HG03354 (cell line): ENCODE data around the gene STPG2.

ENCODE experiments used
- ATAC-seq: cut with Tn5 transposase; IDR thresholded peaks from one replicate; pipeline ENCODE4 v1.9.1; 2021; ENCODE audit warnings: mild to moderate bottlenecking; ENCODE audit not compliant: unreplicated experiment, poor library complexity, severe bottlenecking

Gene STPG2

DNA sequence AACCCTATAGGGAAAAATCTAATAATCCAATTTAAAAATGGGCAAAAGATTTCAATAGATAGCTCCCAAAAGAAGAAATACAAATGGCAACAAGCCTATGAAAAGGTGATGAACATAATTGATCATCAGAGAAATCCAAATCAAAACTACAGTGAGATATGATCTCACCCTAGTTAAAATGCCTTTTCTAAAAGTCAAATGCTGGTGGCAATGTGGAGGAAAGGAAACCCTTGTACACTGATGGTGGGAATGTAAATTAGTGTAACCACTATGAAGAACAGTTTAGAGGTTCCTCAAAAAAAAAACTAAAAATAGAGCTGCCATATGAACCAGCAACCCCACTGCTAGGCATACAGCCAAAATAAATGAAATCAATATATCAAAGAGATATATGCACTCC, 44.5 kb downstream of the STPG2 start:
- no peak for ATAC-seq

DNA sequence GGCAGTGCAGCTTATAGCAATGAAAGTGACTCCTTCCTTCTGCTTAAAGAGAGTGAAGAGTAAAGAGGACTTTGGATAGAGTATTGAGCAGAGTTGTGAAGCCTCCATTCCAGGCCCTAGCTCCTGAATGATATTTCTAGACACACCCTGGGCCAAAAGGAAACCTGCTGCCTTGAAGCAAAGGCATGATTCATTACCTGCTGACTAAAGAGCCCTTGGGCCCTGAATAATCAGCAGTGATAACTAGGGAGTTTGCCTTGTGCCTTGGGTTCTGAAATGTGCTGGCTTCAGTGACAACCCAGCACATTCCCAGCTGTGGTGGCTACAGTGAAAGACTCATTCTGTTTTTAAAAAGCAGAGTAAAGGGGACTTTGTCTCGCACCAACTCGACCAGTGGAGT, 49.2 kb downstream of the STPG2 start:
- no peak for ATAC-seq

DNA sequence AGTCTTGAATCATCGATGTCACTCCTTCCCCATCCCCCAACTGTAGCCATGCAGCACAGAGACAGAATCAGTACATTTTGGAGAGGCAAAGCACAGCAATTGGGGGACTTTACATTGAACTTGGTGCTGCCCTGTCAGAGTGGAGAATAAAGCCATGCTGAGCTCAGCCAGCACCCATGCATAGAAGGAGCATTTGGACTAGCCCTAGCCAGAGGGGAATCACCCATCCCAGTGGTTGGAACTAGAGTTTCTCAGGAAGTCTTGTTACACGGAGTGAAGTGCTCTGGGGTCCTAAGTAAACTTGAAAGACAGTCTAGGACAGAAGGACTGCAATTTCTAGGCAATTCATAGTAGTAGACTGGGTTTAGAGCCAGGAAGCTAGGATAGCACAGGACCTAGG, 49.6 kb downstream of the STPG2 start:
- no peak for ATAC-seq

DNA sequence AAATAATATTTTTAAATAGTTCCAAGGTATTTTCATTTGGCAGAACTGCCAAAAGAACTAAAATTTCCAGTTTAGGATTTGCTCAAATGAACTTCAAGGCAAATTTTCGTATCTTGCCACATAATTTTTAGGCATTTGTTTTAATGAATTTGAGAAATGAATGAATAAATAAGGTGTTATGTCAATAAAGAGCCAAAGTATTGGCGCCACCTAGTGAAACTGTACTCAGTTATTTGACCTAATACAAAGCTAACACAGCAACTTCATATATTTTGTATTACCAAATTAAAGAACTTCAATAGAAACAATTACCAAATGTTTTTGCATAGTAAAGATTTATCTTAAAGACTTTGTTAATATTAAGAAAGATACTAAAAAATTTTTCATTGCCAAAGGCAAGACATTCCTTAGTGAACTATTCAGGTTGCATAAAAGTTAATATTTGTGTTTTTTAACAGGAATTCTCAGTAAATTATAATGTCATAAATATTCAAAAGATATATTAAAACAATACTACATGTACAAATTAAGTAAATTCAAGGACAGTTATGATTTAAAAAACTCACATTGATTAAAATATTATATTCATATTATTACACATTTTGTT, 50.3 kb downstream of the STPG2 start:
- no peak for ATAC-seq

DNA sequence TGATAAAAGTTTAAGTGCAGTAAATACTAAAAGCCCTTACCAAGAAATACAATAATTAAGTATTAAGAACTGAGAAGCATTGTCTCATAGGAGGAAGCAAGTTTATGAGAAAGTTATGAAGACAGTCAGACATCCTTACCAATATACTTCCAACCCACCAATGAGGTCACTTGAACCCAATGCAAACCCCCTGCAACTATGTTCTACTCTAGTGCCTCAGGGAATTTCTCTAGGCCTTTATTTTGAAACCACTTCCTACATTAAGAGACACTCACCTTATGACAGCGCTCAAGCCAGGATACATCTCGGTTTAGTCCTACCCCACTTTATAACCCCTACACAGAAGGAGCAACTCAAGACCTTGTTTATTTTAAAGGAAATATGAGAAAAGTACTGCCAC, 61.3 kb downstream of the STPG2 start:
- no peak for ATAC-seq

DNA sequence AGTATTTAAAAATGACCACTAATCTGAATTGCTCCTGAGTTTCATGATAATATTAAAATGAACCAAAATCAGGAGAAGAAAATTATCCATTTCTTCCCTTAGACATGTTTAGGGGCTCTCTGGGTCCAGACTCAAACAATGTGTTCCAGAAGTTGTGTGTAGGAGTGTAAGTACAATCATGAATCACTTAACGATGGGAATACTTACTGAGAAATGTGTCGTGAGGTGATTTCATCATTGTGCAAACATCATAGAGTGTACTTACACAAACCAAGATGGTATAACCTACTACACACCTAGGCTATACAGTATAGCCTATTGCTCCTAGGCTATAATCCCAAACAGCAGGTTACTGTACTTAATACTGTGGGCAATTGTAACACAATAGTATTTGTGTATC, 74.8 kb downstream of the STPG2 start:
- ATAC-seq: no peak

DNA sequence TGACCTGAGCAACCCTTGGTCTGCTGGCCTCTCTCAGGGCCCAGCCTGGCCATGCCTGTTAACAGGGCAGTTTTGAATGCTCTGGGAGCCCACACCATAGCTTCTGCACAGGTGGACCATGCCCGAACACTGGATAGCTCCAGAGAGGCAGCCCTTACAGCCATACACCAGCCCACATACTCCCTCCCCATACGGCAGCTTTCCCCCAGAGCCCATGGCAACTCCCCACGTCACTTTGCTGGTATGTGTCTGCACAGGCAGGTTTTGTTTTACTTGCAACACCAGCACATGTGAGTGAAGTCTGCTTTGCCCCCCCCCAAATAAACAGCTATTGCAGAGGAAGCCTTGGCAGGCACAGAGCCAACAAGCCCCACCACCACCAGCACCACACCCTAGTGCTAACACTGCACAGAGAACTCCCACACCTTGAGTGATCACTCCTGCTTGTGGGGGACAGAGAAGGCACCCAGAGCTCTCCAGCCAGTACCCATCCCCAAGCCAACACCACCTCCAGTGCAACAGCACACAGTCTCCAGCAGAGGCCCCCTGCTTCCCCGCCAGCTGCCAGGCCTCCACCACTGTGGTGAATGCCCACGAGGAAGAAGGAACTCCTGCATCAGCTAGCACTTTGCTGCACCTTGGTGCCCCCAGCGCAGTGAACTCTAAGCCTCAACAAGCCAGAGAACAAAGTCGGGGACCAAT, 87.3 kb downstream of the STPG2 start:
- no peak for ATAC-seq

DNA sequence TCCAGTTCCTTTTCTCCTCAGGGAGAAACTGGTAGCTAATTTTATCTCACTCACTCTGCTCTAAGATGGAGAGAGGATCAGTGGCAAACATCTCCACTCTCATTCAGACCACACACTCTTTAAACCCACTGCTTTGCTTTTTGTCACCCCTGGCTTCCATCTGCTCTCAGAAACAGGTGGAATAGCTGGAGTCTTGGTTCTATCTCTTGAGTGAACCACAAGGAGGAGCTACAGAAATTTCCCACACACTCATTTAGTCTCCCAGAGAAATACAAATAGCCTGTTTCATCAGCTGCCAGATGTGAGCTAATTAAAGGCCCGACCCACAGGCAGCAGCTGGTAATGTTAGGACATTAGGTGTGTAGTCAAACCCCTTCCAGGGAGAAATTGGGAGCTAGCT, 96.6 kb downstream of the STPG2 start:
- no peak for ATAC-seq

DNA sequence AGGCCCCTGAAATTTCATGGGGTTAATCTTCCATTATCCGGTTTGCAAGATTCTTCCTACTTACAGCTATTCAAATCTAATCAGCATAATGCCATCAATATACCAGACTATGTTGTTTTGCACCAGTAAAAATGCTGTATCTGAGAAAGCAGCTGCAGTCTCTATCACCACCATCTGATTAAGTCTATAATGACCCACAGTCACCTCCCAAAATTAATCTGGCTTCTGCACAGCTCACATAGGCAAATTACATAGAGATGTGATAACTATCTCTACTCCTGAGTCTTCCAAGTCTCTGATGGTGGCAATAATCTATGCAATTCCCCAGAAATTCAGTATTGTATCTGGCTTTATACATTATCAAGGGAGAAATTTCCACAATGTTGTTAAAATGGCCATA, 113.2 kb downstream of the STPG2 start:
- ATAC-seq: no peak

DNA sequence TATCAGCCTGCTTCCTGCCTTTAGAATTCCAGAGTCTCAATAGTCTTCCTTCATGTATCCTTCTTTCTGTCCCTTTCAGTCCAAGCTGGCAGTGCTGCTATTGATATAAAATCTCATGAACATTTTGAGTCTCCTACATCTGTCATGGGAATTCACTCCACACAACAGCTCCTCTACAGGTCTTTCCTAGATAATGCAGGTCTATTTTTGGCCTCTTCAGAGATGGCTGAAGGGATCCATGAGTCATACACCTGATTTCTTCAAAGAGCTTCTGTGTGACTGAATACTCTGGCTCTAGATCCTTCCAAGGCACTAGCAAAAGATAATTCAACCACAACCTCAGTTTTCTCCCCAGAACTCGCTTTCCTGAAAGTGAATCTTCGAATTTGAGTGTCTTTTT, 115.4 kb downstream of the STPG2 start:
- ATAC-seq: no peak

DNA sequence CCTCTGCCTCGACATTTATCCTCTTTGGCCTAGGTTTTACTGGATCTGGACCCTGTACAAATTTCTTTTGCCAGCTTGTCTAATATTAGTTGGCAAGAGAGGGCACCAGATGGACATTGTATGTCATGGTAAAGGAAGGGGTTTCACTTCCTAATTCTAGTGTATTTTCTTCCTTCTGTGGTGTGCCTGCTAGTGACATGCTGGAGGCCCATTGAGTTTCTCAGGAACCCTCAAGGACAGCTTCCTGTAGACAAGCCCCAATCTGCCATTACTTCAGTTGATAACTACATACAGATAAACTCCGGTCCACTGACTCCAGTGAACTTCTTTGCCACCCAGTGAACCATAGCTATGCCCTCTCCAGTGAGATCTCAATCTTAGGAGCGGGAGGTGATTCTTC, 116.9 kb downstream of the STPG2 start:
- ATAC-seq: no peak

DNA sequence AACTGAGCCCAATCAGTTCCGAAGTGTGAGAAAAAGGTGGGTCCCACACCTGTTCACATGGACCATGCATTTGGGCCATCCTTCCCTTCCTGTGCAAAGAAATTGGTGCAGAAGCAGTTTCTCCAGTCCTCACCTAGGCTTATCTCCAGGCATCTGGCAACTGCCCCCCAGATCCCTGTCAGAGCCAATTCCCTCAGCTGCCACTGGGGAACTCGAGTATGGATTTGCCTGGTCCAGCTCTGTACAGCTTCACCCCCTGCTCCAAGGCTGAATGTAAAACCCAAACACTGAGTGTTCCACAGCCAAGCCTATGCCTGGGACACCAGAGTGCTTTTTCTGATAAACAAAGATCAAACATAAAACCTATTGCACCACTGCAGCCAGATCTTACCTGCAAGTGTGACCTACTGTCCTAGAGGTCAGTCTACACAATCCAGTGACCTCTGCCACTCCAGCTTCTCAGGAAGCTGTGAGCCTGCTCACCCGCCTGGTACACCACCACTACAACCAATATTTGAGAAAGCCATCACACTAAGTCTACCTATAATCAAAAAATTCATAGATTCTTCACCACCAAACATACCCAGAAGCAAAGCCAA, 136.4 kb downstream of the STPG2 start:
- ATAC-seq: no peak

DNA sequence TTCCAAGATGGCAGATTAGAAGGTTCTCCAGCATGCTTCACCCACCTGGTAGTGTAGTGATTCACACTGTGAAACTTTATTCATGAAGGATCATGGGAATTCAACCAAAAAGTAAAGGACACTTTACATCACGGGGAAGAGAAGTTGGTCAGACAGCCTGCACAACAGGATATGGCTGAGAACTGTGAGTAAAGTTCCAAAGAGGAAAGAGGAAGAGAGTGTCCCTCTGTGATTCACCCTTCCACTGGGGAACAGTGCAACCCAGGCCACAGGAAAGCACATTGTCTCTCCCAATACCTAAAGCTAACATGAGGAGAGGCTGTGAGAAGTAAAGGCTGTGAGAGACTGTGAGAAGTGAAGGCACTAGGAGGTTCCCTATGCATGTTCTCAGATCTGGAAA, 137.2 kb downstream of the STPG2 start:
- ATAC-seq: no peak

DNA sequence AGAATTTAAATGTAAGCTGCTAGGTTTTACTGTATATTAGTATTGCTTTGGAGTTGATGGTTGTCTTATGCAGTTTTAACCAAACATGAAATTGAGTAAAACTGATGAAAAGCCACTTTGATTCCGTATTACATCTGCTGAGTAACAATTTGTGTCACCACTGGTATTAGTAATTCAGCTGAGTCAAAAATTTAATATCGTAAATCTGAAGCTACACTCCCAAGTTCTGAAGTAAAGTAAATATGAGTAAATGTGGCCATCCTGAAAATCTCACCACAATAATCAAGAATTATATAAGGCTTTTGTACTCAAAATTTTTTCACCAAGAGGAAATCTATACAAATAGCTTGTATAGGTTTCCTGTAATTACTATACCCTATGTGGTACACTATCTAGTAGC, 142.3 kb downstream of the STPG2 start:
- ATAC-seq: no peak

DNA sequence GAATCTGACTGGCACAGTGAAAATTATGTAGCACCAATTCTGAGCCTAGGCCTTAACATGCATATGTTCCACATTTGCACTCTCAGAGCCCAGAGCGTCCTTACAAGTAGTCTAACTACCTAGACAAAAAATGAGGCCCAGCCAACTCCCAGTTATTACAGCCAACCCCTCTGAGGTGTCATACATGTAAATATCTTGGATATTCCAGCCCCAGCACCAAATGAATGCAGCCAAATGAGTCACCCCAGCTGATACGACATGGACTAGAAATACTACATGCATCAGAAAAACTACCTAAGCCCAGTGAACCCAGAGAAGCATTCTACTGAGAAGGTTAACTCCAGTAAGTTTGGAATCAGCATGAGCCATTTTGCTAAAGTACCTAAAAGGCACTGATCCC, 145.1 kb downstream of the STPG2 start:
- no peak for ATAC-seq

DNA sequence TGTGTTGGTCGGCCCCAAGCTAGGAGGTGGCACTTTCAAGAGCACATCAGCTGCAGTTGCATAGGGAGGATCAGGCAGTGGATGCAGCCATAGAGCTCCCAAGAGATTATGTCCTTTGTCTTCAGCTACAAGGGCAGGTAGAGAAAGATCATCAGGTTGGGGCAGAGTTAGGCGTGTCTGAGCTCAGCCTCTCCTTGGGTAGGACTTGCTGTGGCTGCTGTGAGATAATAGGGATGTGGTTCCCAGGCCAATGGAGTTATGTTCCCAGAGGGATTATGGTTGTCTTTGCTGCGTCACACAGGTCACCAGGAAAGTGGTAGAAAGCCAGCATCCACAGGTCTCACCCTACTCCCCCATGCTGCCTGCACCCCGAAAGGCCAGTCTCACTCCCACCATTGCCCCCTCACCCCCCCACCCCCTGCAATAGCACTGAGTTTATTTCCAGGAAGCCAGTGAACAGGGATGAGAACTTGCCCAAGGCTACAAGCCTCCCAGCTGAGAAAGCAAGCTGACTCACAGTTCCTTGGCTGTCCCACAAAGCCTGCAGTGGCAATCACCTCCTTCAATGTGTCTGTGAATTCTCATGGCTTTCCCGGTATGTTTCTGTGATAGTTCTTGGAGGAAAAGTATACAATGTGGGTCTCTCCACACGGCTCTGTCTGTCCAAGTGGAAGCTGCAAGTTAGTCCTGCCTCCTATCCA, 148.4 kb downstream of the STPG2 start:
- no peak for ATAC-seq

DNA sequence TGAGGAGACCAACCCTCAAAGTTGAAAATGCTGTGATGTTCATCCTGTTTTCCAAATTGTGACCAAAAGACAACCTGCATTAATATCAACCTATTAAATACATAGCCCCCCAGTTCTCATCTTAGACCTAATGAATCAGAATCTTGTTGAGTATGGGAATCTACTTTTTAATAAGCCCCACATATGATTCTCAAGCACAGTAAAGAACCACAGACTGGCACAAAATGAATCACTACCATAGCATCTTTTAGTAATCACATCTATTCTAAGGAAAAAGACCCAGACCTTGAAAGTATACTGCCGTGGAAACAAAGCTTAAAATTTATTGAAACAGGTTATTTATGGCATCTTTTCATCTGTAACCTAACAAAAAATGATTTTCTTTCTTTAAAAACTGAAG, 152.9 kb downstream of the STPG2 start:
- no peak for ATAC-seq

DNA sequence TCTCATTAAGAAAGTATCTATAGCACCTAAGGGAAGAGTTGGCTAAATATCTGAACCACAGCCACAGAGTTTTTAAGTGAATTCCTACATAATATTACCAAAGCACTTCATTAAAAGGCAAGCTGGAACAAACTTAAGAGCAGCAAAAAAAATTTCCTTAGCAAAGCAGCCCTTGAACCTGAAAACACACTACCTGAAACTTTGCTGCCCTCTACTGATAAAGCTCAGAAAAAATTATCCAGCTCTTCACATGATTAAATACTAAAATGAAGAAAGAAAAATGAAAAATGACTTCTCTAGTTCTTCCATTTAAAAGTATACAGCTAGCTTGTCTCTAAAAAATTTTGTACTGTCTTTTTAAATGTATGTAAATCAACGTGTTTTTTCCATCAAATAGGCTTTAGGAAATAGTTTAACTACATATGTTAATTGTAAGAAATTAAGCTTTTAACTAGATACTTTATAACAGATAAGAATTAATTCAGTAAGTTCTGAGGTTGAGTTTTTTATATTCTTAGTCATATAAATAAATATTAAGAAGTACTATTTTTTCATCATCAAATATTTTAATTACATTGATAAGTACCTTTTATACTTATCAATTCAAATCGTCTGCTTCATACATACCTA, 156.1 kb downstream of the STPG2 start:
- no peak for ATAC-seq

DNA sequence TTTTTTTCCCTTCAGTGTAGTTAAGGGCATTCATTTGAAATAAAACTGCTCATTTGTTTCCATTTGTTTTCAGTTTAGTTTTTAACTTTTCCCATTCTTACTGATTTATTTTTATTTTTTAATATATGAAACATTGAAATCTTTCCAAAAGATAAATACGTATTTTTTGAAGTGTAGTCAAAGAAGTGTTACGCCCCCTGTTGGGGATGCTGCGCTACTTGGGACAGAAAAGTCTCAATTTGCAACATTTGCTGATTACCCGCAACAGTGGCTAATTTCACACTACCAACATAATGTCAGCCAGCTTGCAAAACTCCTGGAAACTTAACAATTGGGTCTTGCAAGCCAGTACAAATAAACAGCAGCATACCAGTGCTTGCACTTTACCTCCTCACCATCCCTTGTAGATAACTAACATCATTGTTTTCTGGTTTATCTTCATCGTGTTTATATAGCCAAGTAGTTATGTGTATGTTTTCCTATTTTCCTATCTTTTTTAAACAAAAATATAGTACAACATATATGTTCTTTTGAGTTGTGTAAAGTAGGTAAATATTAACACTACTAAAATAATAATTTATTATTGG, 158.6 kb downstream of the STPG2 start:
- no peak for ATAC-seq

DNA sequence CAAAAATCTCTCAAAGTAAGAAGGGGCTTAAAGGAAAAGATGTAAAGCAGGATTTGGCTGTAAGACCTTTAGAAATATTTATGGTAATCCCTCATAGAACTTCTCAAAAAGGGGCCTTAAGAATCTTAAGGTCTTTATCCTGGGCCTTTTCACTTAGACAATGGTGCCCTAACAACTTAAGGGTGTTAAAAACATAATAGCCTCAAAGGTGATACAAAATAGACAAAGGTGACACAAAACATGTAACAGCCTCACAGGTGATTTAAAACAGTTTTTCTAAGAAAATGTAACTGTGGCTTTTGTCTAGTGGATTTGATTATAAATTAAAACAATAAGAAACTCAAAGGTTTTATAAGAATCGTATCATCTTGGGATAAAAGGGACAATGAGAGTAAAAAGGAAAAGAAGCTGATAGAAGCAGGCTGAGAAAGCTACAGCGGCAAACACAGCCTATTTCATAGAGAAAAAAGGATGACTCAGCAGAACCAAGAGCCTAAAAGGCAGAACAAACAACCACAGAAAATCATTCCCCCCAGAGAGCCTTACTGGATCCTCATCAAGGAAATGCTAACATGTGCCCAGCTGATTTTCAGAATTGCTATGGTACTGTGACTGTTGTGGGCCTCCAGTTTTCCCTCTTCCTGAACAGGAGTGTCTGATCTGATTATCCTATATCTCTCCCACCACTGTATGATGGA, 164.3 kb downstream of the STPG2 start:
- no peak for ATAC-seq
